Measurements from ENCODE around the gene RPS6KL1.

The RPS6KL1 gene

DNA sequence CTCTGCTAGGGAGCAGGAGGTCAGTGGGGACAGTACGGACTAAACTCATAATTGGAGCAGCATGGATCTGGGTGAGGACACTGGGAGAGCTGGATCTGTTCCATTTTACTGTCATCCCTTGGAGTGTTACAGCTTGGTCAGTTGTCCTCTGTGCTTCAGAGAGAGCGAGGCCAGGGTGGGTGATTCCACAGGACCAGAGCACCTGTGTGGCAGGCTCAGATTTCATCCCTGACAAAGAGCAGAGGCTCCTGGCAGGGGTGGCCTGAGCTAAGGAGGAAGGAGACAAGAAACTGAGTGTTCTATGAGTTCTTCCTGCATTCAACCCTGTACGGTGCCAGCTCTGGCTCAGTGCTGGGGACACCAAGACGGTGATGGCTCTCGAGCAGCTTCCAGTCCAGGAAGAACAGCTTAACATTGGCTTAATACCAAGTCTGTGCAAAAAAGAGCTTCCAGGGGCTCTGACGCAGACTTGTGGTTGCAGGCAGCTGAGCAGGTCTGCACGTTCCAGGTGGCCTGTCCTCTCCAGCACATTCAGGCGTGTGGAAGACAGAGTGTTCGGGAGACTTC, 40.7 kb upstream of the RPS6KL1 start:
- ChIA-PET CTCF (interaction anchor here (1.4 kb wide), 1 partner anchor 17 kb away, joined by 3 read pairs; no protein-coding TSS in a partner anchor), POLR2A (interaction anchor here (1.0 to 1.6 kb wide), 2 partner anchors 8 to 100 kb away, joined by 3 to 5 read pairs; partner anchors contain the start of genes ACYP1 and PGF)
- TF ChIP-seq FOXM1 (IDR thresholded peaks at IDR 0.05; ENCODE audit: borderline replicate concordance) = no peak
- TF ChIP-seq TARDBP (IDR thresholded peaks at IDR 0.05) = no peak
- no peak for TF ChIP-seq BHLHE40 (IDR thresholded peaks at IDR 0.05; ENCODE audit: borderline replicate concordance)
- TF ChIP-seq ZNF384 (IDR thresholded peaks at IDR 0.05) = no peak
- no peak for TF ChIP-seq SUZ12 (IDR thresholded peaks at IDR 0.05)
- no peak for TF ChIP-seq LEF1 (IDR thresholded peaks at IDR 0.05; ENCODE audit: borderline replicate concordance)
- TF ChIP-seq L3MBTL2 (conservative IDR thresholded peaks at IDR 0.05) = no peak
- TF ChIP-seq CTBP1 (IDR thresholded peaks at IDR 0.05; ENCODE audit: borderline replicate concordance) = no peak
- no peak for TF ChIP-seq FOXK2 (IDR thresholded peaks at IDR 0.05)
- no peak for TF ChIP-seq FOXA1 (IDR thresholded peaks at IDR 0.05)
- no peak for TF ChIP-seq SP1 (IDR thresholded peaks at IDR 0.05)
- no peak for TF ChIP-seq NFRKB (IDR thresholded peaks at IDR 0.05)
- no peak for TF ChIP-seq ARNT (IDR thresholded peaks at IDR 0.05)
- no peak for TF ChIP-seq HDGF (IDR thresholded peaks at IDR 0.05; ENCODE audit: borderline replicate concordance)
- no peak for TF ChIP-seq PKNOX1 (IDR thresholded peaks at IDR 0.05)
- TF ChIP-seq ELF4 (IDR thresholded peaks at IDR 0.05) = no peak
- no peak for DNase-seq (ENCODE audit: extremely low spot score)

- TF ChIP-seq TARDBP (IDR thresholded peaks at IDR 0.05) (no peak), FOXA1 (IDR thresholded peaks at IDR 0.05) (no peak), PKNOX1 (IDR thresholded peaks at IDR 0.05) (no peak)
- no peak for DNase-seq (ENCODE audit: extremely low spot score)
- POLR2A ChIA-PET = interaction anchor here (1.0 kb wide), 1 partner anchor 8 kb away, joined by 5 read pairs; the partner anchor contains the start of gene PGF
- CTCF ChIA-PET = no interaction called here
Observed at GRCh38 chr14:74963178-74963704, 40.2 kb upstream of the RPS6KL1 start.

GRCh38 chr14:74962493-74962892, 39.4 kb upstream of the RPS6KL1 start:
- no peak for DNase-seq (ENCODE audit: extremely low spot score)
- ChIA-PET CTCF (no interaction called here), POLR2A (interaction anchor here (0.9 to 1.0 kb wide), 2 partner anchors 39 to 164 kb away, joined by 3 read pairs; partner anchors contain the start of genes NEK9 and RPS6KL1)
- TF ChIP-seq HDGF (IDR thresholded peaks at IDR 0.05; ENCODE audit: borderline replicate concordance) (no peak), FOXK2 (IDR thresholded peaks at IDR 0.05) (no peak), NFRKB (IDR thresholded peaks at IDR 0.05) (no peak), PKNOX1 (IDR thresholded peaks at IDR 0.05) (no peak)

DNA sequence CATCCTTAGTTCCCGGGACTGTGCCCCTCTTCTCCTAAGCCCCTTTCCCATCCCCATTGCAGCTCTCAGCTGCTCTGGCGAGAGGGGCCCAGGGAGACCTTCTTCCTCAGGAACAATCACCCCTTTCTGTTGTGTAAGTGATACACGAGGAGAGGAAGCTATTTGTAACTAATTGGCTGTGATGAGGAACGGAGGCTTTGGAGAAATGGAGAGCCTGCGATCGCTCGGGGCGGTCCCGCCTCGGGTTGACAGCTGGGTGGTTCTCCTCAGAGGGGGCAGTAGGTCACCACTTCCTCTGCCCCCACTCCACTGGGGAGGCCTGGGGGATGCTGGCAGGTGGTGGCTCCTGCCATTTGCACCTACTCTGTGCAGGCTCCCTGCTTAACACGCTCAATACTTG, 39.0 kb upstream of the RPS6KL1 start:
- ChIA-PET CTCF (no interaction called here), POLR2A (interaction anchor here (0.9 to 1.0 kb wide), 2 partner anchors 39 to 165 kb away, joined by 3 read pairs; partner anchors contain the start of genes NEK9 and RPS6KL1)
- no peak for DNase-seq (ENCODE audit: extremely low spot score)
- TF ChIP-seq L3MBTL2 (conservative IDR thresholded peaks at IDR 0.05) = no peak
- no peak for TF ChIP-seq TARDBP (IDR thresholded peaks at IDR 0.05)
- TF ChIP-seq PKNOX1 (IDR thresholded peaks at IDR 0.05) = no peak
- no peak for TF ChIP-seq NFRKB (IDR thresholded peaks at IDR 0.05)
- TF ChIP-seq HDGF (IDR thresholded peaks at IDR 0.05; ENCODE audit: borderline replicate concordance) = no peak
- no peak for TF ChIP-seq FOXK2 (IDR thresholded peaks at IDR 0.05)
- TF ChIP-seq ELF4 (IDR thresholded peaks at IDR 0.05) = no peak
- no peak for TF ChIP-seq LEF1 (IDR thresholded peaks at IDR 0.05; ENCODE audit: borderline replicate concordance)
- TF ChIP-seq ARNT (IDR thresholded peaks at IDR 0.05) = no peak
- TF ChIP-seq SUZ12 (IDR thresholded peaks at IDR 0.05) = no peak
- no peak for TF ChIP-seq BHLHE40 (IDR thresholded peaks at IDR 0.05; ENCODE audit: borderline replicate concordance)
- no peak for TF ChIP-seq ZNF384 (IDR thresholded peaks at IDR 0.05)
- no peak for TF ChIP-seq SP1 (IDR thresholded peaks at IDR 0.05)
- no peak for TF ChIP-seq CTBP1 (IDR thresholded peaks at IDR 0.05; ENCODE audit: borderline replicate concordance)
- TF ChIP-seq FOXA1 (IDR thresholded peaks at IDR 0.05) = no peak
- TF ChIP-seq FOXM1 (IDR thresholded peaks at IDR 0.05; ENCODE audit: borderline replicate concordance) = no peak

DNA sequence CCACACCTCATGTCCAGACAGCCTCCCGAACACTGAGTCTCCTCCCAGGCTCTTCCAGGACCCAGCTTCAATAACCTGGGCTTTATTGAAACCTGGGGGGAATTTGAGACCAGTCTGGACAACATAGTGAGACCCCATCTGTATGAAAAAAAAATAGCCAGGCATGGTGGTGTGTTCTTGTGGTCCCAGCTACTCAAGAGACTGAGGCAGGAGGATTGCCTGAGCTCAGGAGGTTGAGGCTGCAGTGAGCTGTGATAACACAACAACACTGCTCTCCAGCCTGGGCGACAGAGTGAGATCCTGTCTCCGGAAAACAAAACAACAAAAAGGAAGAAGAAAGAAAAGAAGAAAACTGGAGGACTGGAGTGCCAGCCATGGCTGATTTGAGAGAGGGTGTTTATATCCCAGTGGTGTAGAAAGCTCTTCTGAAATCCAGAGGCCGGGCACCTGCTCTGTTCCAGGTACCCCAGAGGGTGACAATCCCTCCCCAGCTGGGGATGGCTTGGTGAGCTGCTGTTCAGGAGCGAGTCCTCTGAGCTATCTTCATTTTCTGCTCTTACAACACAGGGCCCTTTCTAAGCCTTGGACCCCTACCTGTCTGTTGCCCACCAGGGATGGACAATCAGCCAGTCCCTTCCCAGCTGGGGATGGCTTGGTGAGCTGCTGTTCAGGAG, 38.3 kb upstream of the RPS6KL1 start:
- TF ChIP-seq FOXA1 (IDR thresholded peaks at IDR 0.05) = no peak
- TF ChIP-seq SUZ12 (IDR thresholded peaks at IDR 0.05) = no peak
- no peak for TF ChIP-seq FOXM1 (IDR thresholded peaks at IDR 0.05; ENCODE audit: borderline replicate concordance)
- TF ChIP-seq LEF1 (IDR thresholded peaks at IDR 0.05; ENCODE audit: borderline replicate concordance) = no peak
- TF ChIP-seq PKNOX1 (IDR thresholded peaks at IDR 0.05) = no peak
- TF ChIP-seq CTBP1 (IDR thresholded peaks at IDR 0.05; ENCODE audit: borderline replicate concordance) = no peak
- TF ChIP-seq BHLHE40 (IDR thresholded peaks at IDR 0.05; ENCODE audit: borderline replicate concordance) = no peak
- no peak for TF ChIP-seq L3MBTL2 (conservative IDR thresholded peaks at IDR 0.05)
- no peak for TF ChIP-seq SP1 (IDR thresholded peaks at IDR 0.05)
- CTCF ChIA-PET = no interaction called here
- POLR2A ChIA-PET = interaction anchor here (1.0 kb wide), 1 partner anchor 38 kb away, joined by 3 read pairs; the partner anchor contains the start of gene RPS6KL1

More for the DNA sequence above, 38.3 kb upstream of the RPS6KL1 start:
- no peak for DNase-seq (ENCODE audit: extremely low spot score)
